H1 (cell line): Measurements from ENCODE around the gene COL27A1. TPM values are rescaled to one million over a fixed set of nuclear protein-coding genes. Genes with fewer than 3 reads are reported as not detected.

ENCODE experiments used
- CTCF ChIA-PET: fragments of 300-600 bp; sonication (Branson Sonifier 250); formaldehyde crosslinking; loops from one replicate; lab custom pipeline; 2021; ENCODE audit not compliant: partially characterized antibody; lab: Charles Lee
- POLR2A ChIA-PET: fragments of 300-600 bp; sonication (Branson Sonifier 250); formaldehyde crosslinking; loops from one replicate; lab custom pipeline; 2021; ENCODE audit warnings: inconsistent platforms; ENCODE audit not compliant: partially characterized antibody; lab: Charles Lee
- DNase-seq, 2 experiments: peaks; one replicate each; pipeline versions ENCODE4 v3.0.0 to v3.0.0-alpha.2; 2010 to 2022; ENCODE audit warnings: low spot score in 2 of 2, low read depth in 1 of 2, mixed read lengths in 1 of 2
- FAIRE-seq: peaks from 2 replicates; lab custom pipeline; 2011; peaks lifted over from hg19 to GRCh38; lab: Jason Lieb, UNC
- H2AFZ ChIP-seq: 2 replicates; pipeline ENCODE4 v1.8.1; 2012; ENCODE audit warnings: low read length, inconsistent platforms
- H2AK5ac ChIP-seq: 2 replicates; pipeline ENCODE4 v1.6.1; 2013; ENCODE audit warnings: low read depth, low read length
- H2BK120ac ChIP-seq: replicated peaks from 2 replicates; pipeline ENCODE3; 2013; ENCODE audit warnings: low read depth, low read length, inconsistent platforms
- H2BK12ac ChIP-seq: 2 replicates; pipeline ENCODE4 v1.6.1; 2013; ENCODE audit warnings: low read depth, low read length
- H2BK15ac ChIP-seq: 2 replicates; pipeline ENCODE4 v1.6.1; 2013; ENCODE audit warnings: low read length
- H2BK20ac ChIP-seq: 2 replicates; pipeline ENCODE4 v1.6.1; 2013; ENCODE audit warnings: low read length
- H2BK5ac ChIP-seq: 2 replicates; pipeline ENCODE4 v1.6.1; 2013; ENCODE audit warnings: low read depth, low read length
- H3K14ac ChIP-seq: 2 replicates; pipeline ENCODE4 v1.6.1; 2013; ENCODE audit warnings: inconsistent platforms; ENCODE audit not compliant: insufficient read length
- H3K18ac ChIP-seq: 2 replicates; pipeline ENCODE4 v1.6.1; 2013; ENCODE audit warnings: low read length; ENCODE audit errors: extremely low read depth
- H3K23ac ChIP-seq: 2 replicates; pipeline ENCODE4 v1.6.1; 2013; ENCODE audit warnings: inconsistent platforms; ENCODE audit not compliant: insufficient read length
- H3K23me2 ChIP-seq: 2 replicates; pipeline ENCODE4 v1.6.1; 2013; ENCODE audit warnings: low read depth, low read length
- H3K27ac ChIP-seq: 2 replicates; pipeline ENCODE4 v1.6.1; 2011; ENCODE audit warnings: low read depth, low read length, inconsistent platforms
- H3K27me3 ChIP-seq, 4 experiments: replicated peaks in 1 of 4; 1 replicate in 1 of 4; 2 replicates in 3 of 4; pipeline versions ENCODE4 v1.6.1 to v1.8.1; 2011 to 2013; ENCODE audit warnings: low read length in 3 of 4, mild to moderate bottlenecking in 3 of 4, inconsistent platforms in 2 of 4, mixed read lengths in 2 of 4, moderate library complexity in 1 of 4; ENCODE audit not compliant: control insufficient read depth in 3 of 4, insufficient read depth in 3 of 4; ENCODE audit errors: extremely low read depth in 1 of 4
- H3K36me3 ChIP-seq, 4 experiments: 2 replicates each; pipeline versions ENCODE4 v1.6.1 to v1.8.1; 2011 to 2013; ENCODE audit warnings: mild to moderate bottlenecking in 4 of 4, low read length in 3 of 4, moderate library complexity in 2 of 4, control low read depth in 1 of 4, inconsistent platforms in 1 of 4; ENCODE audit not compliant: insufficient read depth in 4 of 4, control insufficient read depth in 2 of 4
- H3K4ac ChIP-seq: replicated peaks from 2 replicates; pipeline ENCODE3; 2013; ENCODE audit warnings: low read length, low read depth, mixed read lengths, inconsistent platforms; ENCODE audit not compliant: insufficient read length
- H3K4me1 ChIP-seq, 4 experiments: replicated peaks in 1 of 4; 1 replicate in 1 of 4; 2 replicates in 3 of 4; pipeline versions ENCODE4 v1.6.1 to v1.8.1; 2011 to 2013; ENCODE audit warnings: low read length in 3 of 4, inconsistent platforms in 2 of 4, mixed read lengths in 1 of 4; ENCODE audit not compliant: insufficient read depth in 4 of 4, control insufficient read depth in 3 of 4
- H3K4me2 ChIP-seq, 2 experiments: 2 replicates each; pipeline versions ENCODE4 v1.6.1 to v1.8.1; 2011 to 2013; ENCODE audit warnings: low read depth in 2 of 2, low read length in 2 of 2, control low read depth in 1 of 2, inconsistent platforms in 1 of 2, mild to moderate bottlenecking in 1 of 2; ENCODE audit not compliant: insufficient read depth in 1 of 2
- H3K4me3 ChIP-seq, 4 experiments: fragments of 200-600, 300-600 bp in 1 of 4; sonication (generic), shearing (Covaris generic), sonication (Bioruptor Twin) in 1 of 4; 2 replicates each; pipeline versions ENCODE4 v1.5.1 to v1.8.1; 2011 to 2016; ENCODE audit warnings: low read length in 4 of 4, low read depth in 3 of 4, control low read depth in 2 of 4, inconsistent platforms in 2 of 4, mild to moderate bottlenecking in 2 of 4, mixed read lengths in 1 of 4, moderate library complexity in 1 of 4; ENCODE audit not compliant: insufficient read depth in 2 of 4; ENCODE audit errors: extremely low read depth in 1 of 4
- H3K56ac ChIP-seq: replicated peaks from 2 replicates; pipeline ENCODE3; 2013; ENCODE audit warnings: low read depth, mild to moderate bottlenecking, mixed read lengths, low read length, inconsistent platforms; ENCODE audit not compliant: insufficient read length
- H3K79me1 ChIP-seq: 2 replicates; pipeline ENCODE4 v1.6.1; 2013; ENCODE audit warnings: low read depth, low read length, control low read depth
- H3K79me2 ChIP-seq, 2 experiments: 2 replicates each; pipeline versions ENCODE4 v1.6.1 to v1.8.1; 2012 to 2013; ENCODE audit warnings: low read length in 2 of 2, mild to moderate bottlenecking in 2 of 2, inconsistent platforms in 1 of 2; ENCODE audit not compliant: insufficient read depth in 2 of 2, control insufficient read depth in 1 of 2
- H3K9ac ChIP-seq, 4 experiments: replicated peaks in 1 of 4; 1 replicate in 1 of 4; 2 replicates in 3 of 4; pipeline versions ENCODE4 v1.6.1 to v1.8.1; 2011 to 2013; ENCODE audit warnings: low read depth in 3 of 4, low read length in 3 of 4, control low read depth in 2 of 4, mild to moderate bottlenecking in 2 of 4, moderate library complexity in 2 of 4, inconsistent platforms in 1 of 4; ENCODE audit errors: extremely low read depth in 1 of 4
- H3K9me3 ChIP-seq, 2 experiments: 2 replicates each; pipeline versions ENCODE4 v1.6.1 to v1.8.1; 2012 to 2013; ENCODE audit warnings: mild to moderate bottlenecking in 2 of 2, moderate library complexity in 2 of 2, control low read depth in 1 of 2, inconsistent platforms in 1 of 2, low read depth in 1 of 2, low read length in 1 of 2, mixed read lengths in 1 of 2; ENCODE audit not compliant: insufficient read depth in 2 of 2
- H4K20me1 ChIP-seq, 2 experiments: replicated peaks in 1 of 2; 2 replicates each; pipeline versions ENCODE3 to v1.8.1; 2011 to 2013; ENCODE audit warnings: inconsistent platforms in 2 of 2, low read length in 2 of 2, mild to moderate bottlenecking in 1 of 2; ENCODE audit not compliant: insufficient read depth in 2 of 2, control insufficient read depth in 1 of 2
- H4K5ac ChIP-seq: 2 replicates; pipeline ENCODE4 v1.6.1; 2013; ENCODE audit warnings: low read length, low read depth, mixed read lengths, inconsistent platforms; ENCODE audit not compliant: insufficient read length
- H4K8ac ChIP-seq: 2 replicates; pipeline ENCODE4 v1.8.0; 2013; ENCODE audit warnings: mild to moderate bottlenecking, moderate library complexity, low read length, inconsistent platforms; ENCODE audit not compliant: insufficient read depth; ENCODE audit errors: extremely low read depth
- H4K91ac ChIP-seq: replicated peaks from 2 replicates; pipeline ENCODE3; 2013; ENCODE audit warnings: low read length, mixed read lengths, inconsistent platforms; ENCODE audit not compliant: insufficient read length
- CEBPB ChIP-seq: IDR thresholded peaks from 2 replicates; pipeline ENCODE4 v1.6.1; 2012; ENCODE audit warnings: low read depth, low read length
- GTF2F1 ChIP-seq: IDR thresholded peaks from 2 replicates; pipeline ENCODE4 v1.6.1; 2012; ENCODE audit warnings: low read depth, low read length, improper control_type of control experiment, borderline replicate concordance
- HDAC2 ChIP-seq, 2 experiments: fragments of 300-600 bp in 1 of 2; sonication (generic) in 1 of 2; IDR thresholded peaks; 2 replicates each; pipeline ENCODE4 v1.6.1; 2011 to 2012; ENCODE audit warnings: low read depth in 2 of 2, low read length in 2 of 2, mild to moderate bottlenecking in 2 of 2, moderate library complexity in 2 of 2, borderline replicate concordance in 1 of 2, inconsistent platforms in 1 of 2
- MAX ChIP-seq: IDR thresholded peaks from 2 replicates; pipeline ENCODE4 v1.6.1; 2012; ENCODE audit warnings: inconsistent platforms
- SIX5 ChIP-seq: IDR thresholded peaks from 2 replicates; pipeline ENCODE4 v1.6.1; 2011; ENCODE audit warnings: mild to moderate bottlenecking, low read depth, low read length
- SP2 ChIP-seq: IDR thresholded peaks from 2 replicates; pipeline ENCODE4 v1.6.1; 2012; ENCODE audit warnings: mild to moderate bottlenecking, low read length, inconsistent platforms
- ZNF274 ChIP-seq: IDR thresholded peaks from 2 replicates; pipeline ENCODE4 v1.7.0; 2012; ENCODE audit warnings: low read length, borderline replicate concordance; ENCODE audit errors: extremely low read depth
- WGBS, 2 experiments: shearing (Covaris generic) in 1 of 2; methylation state at CpG; one replicate each; pipeline versions ENCODE4 v1.1.6 to v1.1.7; 2013 to 2015; ENCODE audit warnings: low lambda C conversion rate in 2 of 2, mixed read lengths in 2 of 2, inconsistent platforms in 1 of 2, low coverage in 1 of 2, missing lambda C conversion rate in 1 of 2; ENCODE audit not compliant: insufficient replicate concordance in 2 of 2, insufficient coverage in 1 of 2, insufficient read length in 1 of 2; ENCODE audit errors: extremely low coverage in 1 of 2, missing lambda C conversion rate in 1 of 2; 5-methylcytosine and 5-hydroxymethylcytosine counted together
- polyA plus RNA-seq, 7 experiments: library from polyadenylated mRNA; depleted of rRNA in 3 of 7; stranded (reverse) in 5 of 7; unstranded in 2 of 7; fragments of >200 nt in 5 of 7; fragments of 200-250 nt in 2 of 7; gene quantifications; 1 replicate in 5 of 7; 2 replicates in 1 of 7; 4 replicates in 1 of 7; pipeline versions ENCODE4 v1.2.1 to v1.2.3, GENCODE V29; 2011 to 2013; ENCODE audit warnings: missing spikeins in 2 of 7, mixed read lengths in 2 of 7
- total RNA-seq: library from RNA; stranded (reverse); fragmentation: NEBNext Ultra II Directional; extraction: Animal tissue kit (Norgen Biotek cat#: 25700); gene quantifications from 2 replicates; pipeline ENCODE4 v1.2.1, GENCODE V29; 2021

COL27A1 gene
- total and polyA plus RNA-seq, 2 of the 8 experiments (the other 6 are each of a cell fraction or from before 2014, with no cell fraction given), result 15.1 to 22.8 TPM

GRCh38 chr9:114124138-114124537, 31.2 kb upstream of the COL27A1 start:
- no peak overlapping the region for H3K27ac ChIP-seq
- TF ChIP-seq CEBPB (no peak), GTF2F1 (no peak), SIX5 (no peak), MAX (no peak), HDAC2 (IDR thresholded peaks at IDR 0.05; ENCODE audit: borderline replicate concordance in 1 of 2, low read depth in 2 of 2, low read length in 2 of 2) (no peak), SP2 (no peak), ZNF274 (no peak)
- TF ChIP-seq, all 59 proteins: peak for 0
- H3K23me2 ChIP-seq, result peaks cover 3% of the 10 kb centered on the region; the same call in 1 of the 2 replicates
- POLR2A ChIA-PET, result no interaction called here
- H3K79me2 ChIP-seq, result no peaks in the 10 kb centered on the region
- no peak overlapping the region for H3K4ac ChIP-seq
- no peak overlapping the region for H4K91ac ChIP-seq
- H3K27me3 ChIP-seq, result 0 out of 7 replicates have a peak, but pooled peaks cover 0 to 3% (median 0%) of the 10 kb centered on the region in 4 experiments
- peaks cover 0 to 2% of the 10 kb centered on the region in 2 experiments for H4K20me1 ChIP-seq
- no peaks in the 10 kb centered on the region for H3K79me1 ChIP-seq
- H2BK120ac ChIP-seq, result no peak overlapping the region
- no peaks in the 10 kb centered on the region for H3K36me3 ChIP-seq
- no peak overlapping the region for H3K9ac ChIP-seq
- no peak overlapping the region for H3K18ac ChIP-seq
- CTCF ChIA-PET, result interaction anchor here (1.5 to 11.0 kb wide), 4 partner anchors 14 to 167 kb away, joined by 4 to 123 read pairs (median 12); partner anchors contain the start of gene COL27A1
- no peak overlapping the region for H3K4me2 ChIP-seq
- no peak overlapping the region for H2BK12ac ChIP-seq
- H2BK15ac ChIP-seq, result no peak overlapping the region
- no peak overlapping the region for H2BK5ac ChIP-seq
- no peak for FAIRE-seq
- no peak overlapping the region for H2BK20ac ChIP-seq
- no peak overlapping the region for H4K5ac ChIP-seq
- H3K4me1 ChIP-seq, result peaks cover 0 to 7% (median 0%) of the 10 kb centered on the region in 4 experiments; a peak in 2 of 7 replicates
- no peak overlapping the region for H2AFZ ChIP-seq
- 83% methylated on average over 1 of the region's 1 CpG; no CpG with 5 or more reads in 1 of the 2 experiments for WGBS, 2 experiments
- no peak overlapping the region for H4K8ac ChIP-seq
- H3K9me3 ChIP-seq, result no peaks in the 10 kb centered on the region
- no peak overlapping the region for H3K14ac ChIP-seq
- H2AK5ac ChIP-seq, result no peak overlapping the region
- DNase-seq, result no peak
- no peak overlapping the region for H3K4me3 ChIP-seq
- H3K56ac ChIP-seq, result no peak overlapping the region
- H3K23ac ChIP-seq, result no peak overlapping the region
